ENCODE data around the gene PDE9A. TPM values are rescaled to one million over a fixed set of nuclear protein-coding genes. Genes with fewer than 3 reads are reported as not detected.
"Not testable (repeated sequence)": the region's sequence is repeated elsewhere in the genome, so short reads cannot be mapped to it uniquely, and the experiment has no call there.

Gene PDE9A
- total RNA-seq, 1 donor, result not detected

- no peak overlapping the region for H3K4me3 ChIP-seq (ENCODE audit: low read depth, low read length)
- TF ChIP-seq, protein P1, sequence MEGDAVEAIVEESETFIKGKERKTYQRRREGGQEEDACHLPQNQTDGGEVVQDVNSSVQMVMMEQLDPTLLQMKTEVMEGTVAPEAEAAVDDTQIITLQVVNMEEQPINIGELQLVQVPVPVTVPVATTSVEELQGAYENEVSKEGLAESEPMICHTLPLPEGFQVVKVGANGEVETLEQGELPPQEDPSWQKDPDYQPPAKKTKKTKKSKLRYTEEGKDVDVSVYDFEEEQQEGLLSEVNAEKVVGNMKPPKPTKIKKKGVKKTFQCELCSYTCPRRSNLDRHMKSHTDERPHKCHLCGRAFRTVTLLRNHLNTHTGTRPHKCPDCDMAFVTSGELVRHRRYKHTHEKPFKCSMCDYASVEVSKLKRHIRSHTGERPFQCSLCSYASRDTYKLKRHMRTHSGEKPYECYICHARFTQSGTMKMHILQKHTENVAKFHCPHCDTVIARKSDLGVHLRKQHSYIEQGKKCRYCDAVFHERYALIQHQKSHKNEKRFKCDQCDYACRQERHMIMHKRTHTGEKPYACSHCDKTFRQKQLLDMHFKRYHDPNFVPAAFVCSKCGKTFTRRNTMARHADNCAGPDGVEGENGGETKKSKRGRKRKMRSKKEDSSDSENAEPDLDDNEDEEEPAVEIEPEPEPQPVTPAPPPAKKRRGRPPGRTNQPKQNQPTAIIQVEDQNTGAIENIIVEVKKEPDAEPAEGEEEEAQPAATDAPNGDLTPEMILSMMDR (IDR thresholded peaks at IDR 0.05; ENCODE audit: insufficient read depth, low read length), result no peak
- DNase-seq (ENCODE audit: low read depth), result no peak
Measured at GRCh38 chr21:42612390-42612789, 41.0 kb upstream of the PDE9A start.

DNA sequence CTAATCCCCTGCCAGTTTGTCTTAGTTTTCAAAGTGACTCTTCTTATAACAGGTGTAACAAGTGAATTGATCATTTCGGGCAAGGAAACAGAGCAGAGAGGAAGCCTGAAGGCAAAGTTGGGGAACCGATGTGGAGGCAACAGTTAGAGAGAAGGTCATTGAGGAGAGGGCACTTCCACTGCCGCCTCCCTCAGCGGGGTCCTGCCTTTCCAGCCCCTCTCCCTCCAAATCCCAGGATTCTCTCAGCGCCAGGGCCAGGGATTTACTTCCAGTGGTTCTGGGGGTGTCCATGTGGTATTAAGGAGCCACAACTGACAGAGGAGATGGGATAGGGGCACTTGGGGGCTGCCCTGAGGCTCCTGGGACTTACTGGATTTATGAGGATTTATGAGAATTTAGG, 39.7 kb upstream of the PDE9A start:
- TF ChIP-seq, protein P1 (IDR thresholded peaks at IDR 0.05; ENCODE audit: insufficient read depth, low read length), result no peak
- no peak for DNase-seq (ENCODE audit: low read depth)
- H3K4me3 ChIP-seq (ENCODE audit: low read depth, low read length), result no peak overlapping the region

DNA sequence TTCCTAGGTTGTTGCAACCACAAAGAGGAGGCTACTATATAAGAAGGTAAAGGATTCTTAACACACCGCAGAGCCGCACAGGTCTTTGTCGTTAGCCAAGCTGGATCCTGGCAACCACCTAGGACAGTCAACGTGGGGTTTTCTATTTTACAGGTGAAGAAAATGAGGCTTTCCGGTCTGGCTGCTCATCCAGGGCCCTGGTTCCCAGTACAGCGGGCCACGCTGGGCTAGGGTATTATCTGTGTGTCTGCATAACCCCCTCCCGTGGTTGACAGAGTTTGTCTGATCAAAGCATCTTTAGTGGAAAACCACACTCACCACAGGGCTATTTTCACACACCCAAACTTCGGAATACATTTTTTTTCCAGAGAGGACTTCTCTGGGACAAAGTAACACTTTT, 39.0 kb upstream of the PDE9A start:
- TF ChIP-seq, protein P1 (IDR thresholded peaks at IDR 0.05; ENCODE audit: insufficient read depth, low read length), result no peak
- no peak for DNase-seq (ENCODE audit: low read depth)
- H3K4me3 ChIP-seq (ENCODE audit: low read depth, low read length), result no peak overlapping the region

- DNase-seq (ENCODE audit: low read depth), result no peak
- TF ChIP-seq, protein P1 (IDR thresholded peaks at IDR 0.05; ENCODE audit: insufficient read depth, low read length), result no peak
- no peak overlapping the region for H3K4me3 ChIP-seq (ENCODE audit: low read depth, low read length)
Measured at GRCh38 chr21:42614811-42615351, 38.5 kb upstream of the PDE9A start.

- not testable (repeated sequence) for H3K4me3 ChIP-seq (ENCODE audit: low read depth, low read length); DNase-seq (ENCODE audit: low read depth)
Measured at GRCh38 chr21:42615377-42615776, 38.0 kb upstream of the PDE9A start.

DNA sequence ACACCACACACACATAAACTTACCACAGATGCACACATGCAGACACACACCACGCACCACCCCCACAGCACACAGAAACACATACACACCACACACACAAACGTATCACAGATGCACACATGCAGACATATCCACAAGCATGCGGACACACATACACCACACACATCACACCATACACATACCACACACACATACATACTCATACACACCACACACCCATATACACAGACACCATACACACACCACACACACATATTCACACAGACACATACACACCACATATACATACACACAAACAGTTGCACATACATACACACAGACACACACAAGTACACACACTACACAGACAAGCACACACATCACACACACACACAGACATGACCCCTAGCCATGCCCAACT, 37.5 kb upstream of the PDE9A start:
- H3K4me3 ChIP-seq (ENCODE audit: low read depth, low read length), result no peak overlapping the region
- TF ChIP-seq, protein P1 (IDR thresholded peaks at IDR 0.05; ENCODE audit: insufficient read depth, low read length), result no peak
- DNase-seq (ENCODE audit: low read depth), result no peak

DNA sequence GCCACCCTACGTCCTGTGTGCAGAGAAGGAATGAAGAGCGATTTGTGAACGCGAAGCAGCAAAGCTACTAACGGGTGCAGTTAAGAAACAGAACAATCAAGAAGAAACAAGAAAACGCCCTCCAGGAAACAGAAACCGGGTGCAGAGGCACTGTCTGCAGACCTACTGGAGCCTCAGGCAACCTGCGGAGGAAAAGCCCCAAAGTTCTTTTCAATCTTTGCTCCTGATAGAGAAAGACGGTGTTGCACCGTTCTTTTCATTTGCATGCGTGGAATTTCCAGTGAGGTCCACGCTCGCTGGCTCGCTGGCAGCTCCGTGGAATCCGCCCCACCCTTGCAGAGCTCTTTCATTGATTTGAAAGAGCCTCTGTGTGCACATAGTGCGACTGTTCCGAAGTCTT, 37.0 kb upstream of the PDE9A start:
- no peak for DNase-seq (ENCODE audit: low read depth)
- TF ChIP-seq, protein P1 (IDR thresholded peaks at IDR 0.05; ENCODE audit: insufficient read depth, low read length), result no peak
- no peak overlapping the region for H3K4me3 ChIP-seq (ENCODE audit: low read depth, low read length)
